ENCODE data around the gene PLEKHH1.

The PLEKHH1 gene

DNA sequence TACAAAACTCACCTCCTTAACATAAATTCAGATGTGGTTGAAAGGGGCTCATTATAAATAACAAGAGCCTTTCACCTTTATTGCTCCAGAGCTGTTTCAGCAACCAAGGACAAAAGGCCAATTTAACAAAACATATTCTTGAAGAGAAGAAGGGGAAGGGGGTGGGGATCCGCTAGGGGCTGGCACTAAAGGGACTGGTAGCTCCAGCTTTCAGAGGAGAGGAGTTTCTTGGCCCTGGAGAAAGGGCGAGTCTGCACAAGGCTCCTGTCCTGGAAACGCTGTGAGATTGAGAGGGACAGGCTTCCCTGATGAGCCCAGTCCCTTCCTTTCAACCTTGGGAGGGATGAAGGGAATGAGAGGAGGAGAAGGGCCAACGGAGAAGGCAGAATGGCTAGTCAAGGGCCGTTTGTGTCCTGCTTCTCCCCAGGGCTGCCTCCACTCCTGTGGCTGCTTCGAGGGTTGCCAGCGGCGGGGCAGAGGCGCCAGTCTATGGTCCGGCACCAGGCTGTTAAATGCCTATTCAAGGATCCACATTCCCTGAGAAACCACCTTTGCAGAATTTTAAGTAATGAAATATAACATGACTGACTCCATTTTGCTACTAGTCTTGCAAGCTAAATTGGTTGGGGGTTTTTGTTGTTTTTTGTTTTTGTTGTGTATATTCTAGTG, 76.7 kb downstream of the PLEKHH1 start:
- H3K4me3 Mint-ChIP-seq: no peak overlapping the region

DNA sequence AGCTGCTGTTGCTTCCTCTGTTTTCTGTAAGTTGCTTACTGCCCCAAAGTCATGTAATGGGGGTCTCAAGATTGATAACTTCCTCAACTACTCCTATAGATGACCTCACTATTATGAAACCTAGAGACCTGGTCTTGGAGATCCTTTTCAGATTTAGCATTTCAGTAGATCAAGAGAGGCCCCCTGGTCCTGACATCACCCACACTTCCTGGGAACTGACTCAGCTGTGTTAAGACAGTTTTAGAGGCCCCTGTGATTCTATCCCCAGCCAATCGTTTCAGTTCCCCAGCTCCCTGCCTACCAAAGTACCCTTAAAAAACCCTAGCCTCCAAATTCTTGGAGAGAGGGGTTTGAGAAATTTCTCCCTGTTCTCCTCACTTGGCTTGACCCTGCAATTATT, 77.4 kb downstream of the PLEKHH1 start:
- Mint-ChIP-seq H3K27ac (no peak overlapping the region), H3K9me3 (no peaks in the 10 kb centered on the region), H3K4me3 (no peak overlapping the region), H3K4me1 (peaks cover 21% of the 10 kb centered on the region), H3K36me3 (ENCODE audit: low read depth) (no peaks in the 10 kb centered on the region), H3K27me3 (ENCODE audit: low read depth, poor library complexity) (peaks cover 45% of the 10 kb centered on the region)
- no peak for DNase-seq
- TF ChIP-seq, protein P1, sequence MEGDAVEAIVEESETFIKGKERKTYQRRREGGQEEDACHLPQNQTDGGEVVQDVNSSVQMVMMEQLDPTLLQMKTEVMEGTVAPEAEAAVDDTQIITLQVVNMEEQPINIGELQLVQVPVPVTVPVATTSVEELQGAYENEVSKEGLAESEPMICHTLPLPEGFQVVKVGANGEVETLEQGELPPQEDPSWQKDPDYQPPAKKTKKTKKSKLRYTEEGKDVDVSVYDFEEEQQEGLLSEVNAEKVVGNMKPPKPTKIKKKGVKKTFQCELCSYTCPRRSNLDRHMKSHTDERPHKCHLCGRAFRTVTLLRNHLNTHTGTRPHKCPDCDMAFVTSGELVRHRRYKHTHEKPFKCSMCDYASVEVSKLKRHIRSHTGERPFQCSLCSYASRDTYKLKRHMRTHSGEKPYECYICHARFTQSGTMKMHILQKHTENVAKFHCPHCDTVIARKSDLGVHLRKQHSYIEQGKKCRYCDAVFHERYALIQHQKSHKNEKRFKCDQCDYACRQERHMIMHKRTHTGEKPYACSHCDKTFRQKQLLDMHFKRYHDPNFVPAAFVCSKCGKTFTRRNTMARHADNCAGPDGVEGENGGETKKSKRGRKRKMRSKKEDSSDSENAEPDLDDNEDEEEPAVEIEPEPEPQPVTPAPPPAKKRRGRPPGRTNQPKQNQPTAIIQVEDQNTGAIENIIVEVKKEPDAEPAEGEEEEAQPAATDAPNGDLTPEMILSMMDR (IDR thresholded peaks at IDR 0.05): no peak

More for the DNA sequence above, 76.7 kb downstream of the PLEKHH1 start:
- Mint-ChIP-seq H3K36me3 (ENCODE audit: low read depth) (no peaks in the 10 kb centered on the region), H3K27ac (no peak overlapping the region), H3K27me3 (ENCODE audit: low read depth, poor library complexity) (peaks cover 46% of the 10 kb centered on the region), H3K4me1 (peaks cover 24% of the 10 kb centered on the region), H3K9me3 (no peaks in the 10 kb centered on the region)
- no peak for DNase-seq
- TF ChIP-seq, protein P1 (IDR thresholded peaks at IDR 0.05): no peak

DNA sequence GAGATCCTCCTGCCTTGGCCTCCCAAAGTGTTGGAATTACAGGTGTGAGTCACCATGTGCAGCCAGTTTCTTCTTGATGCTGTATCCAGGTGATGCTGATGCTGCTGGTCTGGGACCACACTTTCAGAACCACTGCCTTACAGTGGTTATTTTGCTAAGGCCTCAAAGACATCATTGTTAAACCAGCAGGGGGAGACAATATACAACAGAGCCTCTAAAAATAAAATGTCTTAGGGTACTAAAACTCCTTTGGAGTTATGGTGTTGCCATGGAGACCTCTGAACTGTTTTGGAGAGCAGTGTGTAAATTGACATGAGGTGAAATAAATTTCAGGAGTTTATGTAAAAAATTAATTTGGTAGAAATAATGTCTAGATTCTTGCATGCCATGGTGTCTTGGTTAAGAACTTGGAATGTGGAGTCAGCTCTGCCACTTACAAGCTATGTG, 85.5 kb downstream of the PLEKHH1 start:
- TF ChIP-seq, protein P1 (IDR thresholded peaks at IDR 0.05): peak; percentile 57
- Mint-ChIP-seq H3K27me3 (ENCODE audit: low read depth, poor library complexity) (peaks cover 17% of the 10 kb centered on the region), H3K9me3 (no peaks in the 10 kb centered on the region), H3K4me1 (peaks cover 40% of the 10 kb centered on the region), H3K27ac (peak overlapping the region; percentile 96), H3K4me3 (peak overlapping the region; percentile 93), H3K36me3 (ENCODE audit: low read depth) (peaks cover 3% of the 10 kb centered on the region)
- DNase-seq: peak; percentile 18

DNA sequence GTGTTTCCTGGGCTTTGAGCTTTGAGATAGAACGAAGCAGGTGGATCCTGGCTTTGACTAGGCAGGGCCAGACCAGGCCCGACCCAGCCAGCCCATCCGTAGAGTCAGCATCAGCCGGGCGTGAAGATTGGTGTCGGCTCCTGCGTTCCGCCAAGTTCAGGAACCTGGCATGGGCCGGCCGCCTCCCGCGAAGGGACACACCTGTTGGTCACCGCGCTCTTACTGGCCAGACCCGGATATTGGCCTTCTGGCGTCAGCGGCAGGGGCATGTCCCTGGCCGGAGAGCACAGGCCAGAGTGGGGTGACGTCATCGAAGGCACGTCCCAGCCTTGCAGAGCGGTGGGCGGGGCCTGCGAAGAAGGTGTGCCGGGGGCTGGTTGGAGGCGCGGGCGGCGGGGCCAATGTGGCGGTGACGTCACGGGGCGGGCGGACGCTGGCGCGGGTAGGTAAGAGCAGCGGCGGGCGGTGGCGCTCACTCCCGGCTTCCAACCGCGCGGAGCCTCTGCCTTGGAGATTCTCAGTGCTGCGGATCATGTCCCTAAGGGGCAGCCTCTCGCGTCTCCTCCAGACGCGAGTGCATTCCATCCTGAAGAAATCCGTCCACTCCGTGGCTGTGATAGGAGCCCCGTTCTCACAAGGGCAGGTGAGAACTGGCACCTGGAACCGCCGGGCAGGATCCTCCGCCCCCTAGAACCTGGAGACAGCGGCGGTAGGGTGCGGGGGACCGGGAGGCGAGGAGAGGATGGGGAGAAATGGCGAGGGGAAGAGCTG, 86.5 kb downstream of the PLEKHH1 start, which contains the start of gene ARG2:
Gene ARG2, plus strand, starts transcription at position 475 of the 771 bp plus-strand sequence. Its CDS starts 58 bp downstream, at position 533.
- TF ChIP-seq, protein P1 (IDR thresholded peaks at IDR 0.05): no peak
- Mint-ChIP-seq H3K36me3 (ENCODE audit: low read depth) (peaks cover 10% of the 10 kb centered on the region), H3K4me1 (peaks cover 40% of the 10 kb centered on the region), H3K9me3 (peaks cover 6% of the 10 kb centered on the region), H3K4me3 (peak within 1 kb of the TSS; percentile 93), H3K27me3 (ENCODE audit: low read depth, poor library complexity) (peaks cover 12% of the 10 kb centered on the region), H3K27ac (peak within 1 kb of the TSS; percentile 96)
- DNase-seq: peak; percentile 100

DNA sequence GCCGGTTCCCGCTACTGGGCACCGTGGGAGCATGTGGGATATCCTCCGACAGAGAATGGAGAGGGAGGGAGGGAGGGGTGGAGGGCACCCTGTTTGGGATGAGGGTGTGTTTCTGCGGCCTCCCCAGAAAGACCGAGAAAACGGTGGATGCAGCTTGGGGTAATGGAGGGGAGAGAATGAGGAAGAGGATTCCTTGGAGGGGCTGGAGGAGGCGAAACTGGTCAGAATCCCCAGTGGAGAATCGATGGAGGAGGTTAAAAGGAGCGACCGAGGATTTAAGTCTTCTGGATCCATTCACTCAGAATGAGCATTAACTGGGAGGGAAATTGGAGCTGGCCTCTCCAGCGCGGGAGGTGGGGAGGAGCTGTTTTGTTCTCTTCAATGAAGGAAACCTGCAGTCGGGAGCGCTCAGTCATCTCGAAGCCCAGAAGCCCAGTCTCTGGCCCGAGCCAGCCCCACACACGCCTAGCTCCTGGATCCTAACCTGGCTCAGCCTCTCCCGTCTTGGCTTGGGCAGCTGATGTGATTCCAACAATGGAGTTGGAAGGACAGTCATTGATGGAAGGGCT, 87.2 kb downstream of the PLEKHH1 start:
- Mint-ChIP-seq H3K36me3 (ENCODE audit: low read depth) (peaks cover 17% of the 10 kb centered on the region), H3K9me3 (peaks cover 7% of the 10 kb centered on the region), H3K4me3 (peak overlapping the region; percentile 93), H3K27ac (peak overlapping the region; percentile 66), H3K27me3 (ENCODE audit: low read depth, poor library complexity) (peaks cover 12% of the 10 kb centered on the region), H3K4me1 (peaks cover 40% of the 10 kb centered on the region)
- peak; percentile 38 for DNase-seq
- TF ChIP-seq, protein P1 (IDR thresholded peaks at IDR 0.05): no peak

All from nephron progenitor cell (in vitro differentiated cells).